Measurements from ENCODE around the gene GAR1.

Gene GAR1

GRCh38 chr4:109873791-109874514, 58.4 kb downstream of the GAR1 start:
- TF ChIP-seq POLR2AphosphoS5 (IDR thresholded peaks at IDR 0.05; ENCODE audit: borderline replicate concordance, low read depth, low read length), result no peak
- TF ChIP-seq EZH2 (IDR thresholded peaks at IDR 0.05), result no peak
- TF ChIP-seq FOXP2 (optimal IDR thresholded peaks at IDR 0.05; ENCODE audit: control extremely low read depth, extremely low read length, insufficient read depth), result no peak
- DNase-seq (ENCODE audit: low read depth, low spot score), result no peak
- no peak overlapping the region for H3K27ac ChIP-seq

More at GRCh38 chr4:109873791-109874514, 58.4 kb downstream of the GAR1 start:
- Histone ChIP-seq H3K4me3 (no peak overlapping the region), H3K9me3 (ENCODE audit: low read depth, low read length) (no peaks in the 10 kb centered on the region), H3K9ac (ENCODE audit: insufficient read length) (no peak overlapping the region), H3K36me3 (ENCODE audit: insufficient read depth, low read length) (no peaks in the 10 kb centered on the region)

Measured in SK-N-MC (cell line).